Fibroblast of skin of left biceps (primary cell): ENCODE measurements around the gene GPR37L1.
"Not testable (repeated sequence)": the region's sequence is repeated elsewhere in the genome, so short reads cannot be mapped to it uniquely, and the experiment has no call there.

Experiments used
- DNase-seq, 2 experiments: peaks; one replicate each; pipeline ENCODE4 v3.0.0-alpha.2; 2013; ENCODE audit warnings: low read depth in 2 of 2

The GPR37L1 gene

GRCh38 chr1:202155478-202156021, 32.8 kb downstream of the GPR37L1 start:
- DNase-seq = no peak

- DNase-seq = no peak
Measured at GRCh38 chr1:202156590-202156989, 33.9 kb downstream of the GPR37L1 start.

GRCh38 chr1:202157945-202158344, 35.2 kb downstream of the GPR37L1 start:
- DNase-seq = no peak

GRCh38 chr1:202158810-202159533, 36.3 kb downstream of the GPR37L1 start:
- DNase-seq = no peak

GRCh38 chr1:202159534-202160371, 37.0 kb downstream of the GPR37L1 start:
- DNase-seq = no peak

GRCh38 chr1:202160377-202160940, 37.7 kb downstream of the GPR37L1 start, which contains the start of gene PTPN7:
PTPN7 (minus strand) TSS chr1:202160602; CDS start chr1:202159402, 1,200 bp downstream.
- DNase-seq = no peak

- no peak for DNase-seq
Measured at GRCh38 chr1:202161151-202162046, 38.7 kb downstream of the GPR37L1 start.

GRCh38 chr1:202162047-202162417, 39.3 kb downstream of the GPR37L1 start:
- DNase-seq = no peak

DNA sequence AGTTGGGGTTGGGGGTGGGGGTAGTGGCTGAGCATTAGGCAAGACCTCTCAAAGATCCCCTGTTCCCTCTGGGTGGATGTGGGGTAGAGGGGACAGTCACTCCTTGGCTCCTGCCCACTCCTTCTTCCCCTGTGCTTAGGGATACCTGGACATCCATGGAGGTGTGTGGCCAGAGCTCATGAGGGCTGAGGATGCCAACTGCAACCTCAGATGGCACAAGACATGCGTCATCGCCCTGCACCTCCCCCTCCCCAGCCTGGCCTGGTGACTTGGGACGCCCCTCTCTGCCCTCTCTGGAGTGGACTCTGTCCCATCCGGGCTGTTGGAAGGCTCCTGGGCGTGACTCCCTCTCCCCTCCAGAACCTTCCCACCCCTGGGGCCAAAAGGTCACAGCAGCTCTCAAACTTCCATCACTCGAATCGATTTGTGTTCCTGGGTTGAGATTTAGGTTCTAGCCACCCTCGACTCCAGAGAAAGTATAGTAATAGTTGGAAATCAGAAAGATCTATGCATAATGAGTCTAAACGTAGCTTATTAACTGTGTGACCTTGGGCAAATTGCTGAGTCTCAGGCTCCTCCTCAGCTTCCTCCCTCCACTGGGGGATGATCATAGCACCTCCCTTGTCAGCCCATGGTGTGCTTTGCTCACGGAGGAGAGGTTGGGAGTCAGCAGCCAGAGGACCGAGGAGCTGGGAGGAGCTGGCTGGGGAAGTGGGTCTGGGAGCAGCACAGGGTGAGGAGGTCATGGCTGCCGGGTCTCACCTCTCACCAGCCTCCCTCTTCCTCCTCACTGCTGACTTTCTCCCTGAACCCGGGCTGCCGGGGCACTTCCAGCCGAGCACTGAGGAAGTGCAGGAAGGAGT, 39.9 kb downstream of the GPR37L1 start:
- DNase-seq = no peak

DNA sequence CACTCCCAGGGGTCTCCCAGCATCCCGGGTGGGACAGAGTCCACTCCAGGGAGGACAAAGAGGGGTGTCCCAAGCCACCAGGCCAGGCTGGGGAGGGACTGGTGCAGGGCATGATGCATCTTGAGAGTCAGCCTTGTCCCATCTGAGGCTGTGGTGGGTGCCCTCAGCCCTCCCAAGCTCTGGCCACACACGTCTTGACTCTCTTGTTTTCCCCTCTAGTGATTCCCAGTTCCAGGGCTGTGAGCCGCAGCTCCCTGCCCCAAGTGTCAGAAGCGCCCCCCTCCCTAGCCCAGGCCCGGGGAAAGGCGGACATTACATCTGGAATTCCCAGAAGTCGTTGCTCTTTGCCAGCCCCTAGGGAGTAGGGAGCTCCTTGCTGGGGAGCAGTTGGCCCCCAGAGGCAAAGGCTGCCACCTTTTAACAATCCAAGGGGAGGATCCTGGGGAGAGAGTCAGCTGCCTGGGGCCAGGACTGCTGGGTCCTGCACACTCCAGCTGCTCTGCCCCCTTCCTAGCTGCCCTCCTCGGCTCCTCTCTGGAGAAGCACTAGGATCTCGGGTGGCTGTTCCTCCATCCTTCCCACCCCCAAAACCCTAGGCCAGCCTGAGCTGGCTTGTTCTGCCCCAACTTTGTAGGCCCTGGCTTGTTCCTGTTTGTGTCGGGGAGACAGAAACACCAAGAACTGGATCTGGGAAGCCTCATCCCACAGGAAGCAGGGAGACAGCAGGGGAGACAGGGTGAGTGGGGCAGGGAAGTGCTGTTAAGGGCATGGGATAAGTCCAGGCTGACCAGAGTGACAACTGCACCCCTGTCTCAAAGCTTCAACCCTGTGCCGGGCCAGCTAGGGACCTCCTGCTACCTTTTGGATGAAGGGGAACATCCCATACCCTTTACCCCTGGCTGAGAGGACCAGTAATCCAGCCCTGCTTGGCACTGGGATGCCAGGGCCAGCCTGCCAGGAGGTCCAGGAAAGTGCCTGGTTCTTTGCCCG, 40.9 kb downstream of the GPR37L1 start:
- no peak for DNase-seq

DNA sequence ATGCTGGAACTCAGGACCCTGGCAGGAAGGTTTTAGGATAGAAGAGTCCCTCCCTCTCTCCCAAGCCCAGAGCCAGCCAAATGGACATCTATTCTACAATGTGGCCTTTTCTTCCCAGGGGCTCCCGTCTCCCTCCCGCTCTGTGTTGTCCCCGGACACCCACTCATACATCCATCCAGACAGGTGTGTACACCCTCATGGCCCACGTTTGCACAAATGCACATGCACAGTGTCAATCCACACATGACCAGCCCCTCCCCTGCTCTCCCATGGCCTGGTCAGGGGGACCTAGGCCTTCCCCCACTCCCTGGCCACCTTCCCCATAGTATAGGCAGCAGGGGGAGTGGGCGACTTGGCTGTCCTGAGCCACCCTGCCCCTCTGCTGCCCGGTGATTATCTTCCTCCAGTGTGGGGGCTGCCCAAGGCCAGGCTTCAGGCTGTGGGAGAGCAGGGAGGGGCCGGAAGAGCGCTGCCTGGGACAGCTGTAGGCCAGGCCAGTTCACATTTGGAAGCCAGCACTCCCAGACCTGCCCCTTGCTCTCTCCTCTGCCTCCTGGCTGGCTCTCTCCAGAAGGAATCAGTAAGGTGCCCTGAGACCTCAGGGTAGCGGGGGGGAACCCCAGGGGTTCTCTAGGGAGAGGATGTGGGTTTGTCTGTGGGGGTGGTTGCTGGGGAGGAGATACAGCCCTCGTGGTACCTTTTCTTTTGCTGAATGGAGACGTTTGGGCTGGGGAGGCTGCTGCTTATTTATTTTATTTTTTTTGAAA, 41.7 kb downstream of the GPR37L1 start:
- DNase-seq = no peak

- DNase-seq = no peak
Measured at GRCh38 chr1:202165267-202165941, 42.7 kb downstream of the GPR37L1 start.

- DNase-seq = no peak
Measured at GRCh38 chr1:202165942-202166843, 43.5 kb downstream of the GPR37L1 start.

- not testable (repeated sequence) for DNase-seq
Measured at GRCh38 chr1:202167054-202167453, 44.3 kb downstream of the GPR37L1 start.

GRCh38 chr1:202167708-202168415, 45.1 kb downstream of the GPR37L1 start:
- DNase-seq = no peak

- DNase-seq = no peak
Measured at GRCh38 chr1:202168861-202169260, 46.1 kb downstream of the GPR37L1 start.
